ENCODE data around the gene LPGAT1.
A peak's percentile ranks its signal among the peaks of the same experiment; 100 is the strongest.

Gene LPGAT1

DNA sequence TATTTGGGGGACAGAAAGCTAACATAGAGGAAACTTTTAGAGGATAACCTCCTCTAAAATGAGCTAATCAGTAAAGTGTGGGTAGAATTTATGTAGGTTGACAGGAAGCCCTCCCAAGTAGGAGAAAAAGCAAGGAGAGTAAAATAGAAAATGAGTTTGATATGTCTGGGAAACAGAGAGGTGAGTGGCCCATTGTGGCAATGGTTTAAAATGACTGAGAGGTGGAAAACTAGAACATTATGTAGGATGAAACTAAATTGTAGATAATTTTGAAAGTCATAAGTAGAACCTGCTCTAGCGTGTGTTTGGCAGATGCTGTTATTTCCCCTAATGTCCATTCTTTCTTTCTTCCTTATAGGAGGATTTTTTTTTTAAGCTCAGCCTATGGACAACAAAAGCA lies 8.5 kb upstream of the LPGAT1 start:
- H3K4me3 ChIP-seq (ENCODE audit: low read depth, low read length) = no peak overlapping the region
- TF ChIP-seq, protein P1, sequence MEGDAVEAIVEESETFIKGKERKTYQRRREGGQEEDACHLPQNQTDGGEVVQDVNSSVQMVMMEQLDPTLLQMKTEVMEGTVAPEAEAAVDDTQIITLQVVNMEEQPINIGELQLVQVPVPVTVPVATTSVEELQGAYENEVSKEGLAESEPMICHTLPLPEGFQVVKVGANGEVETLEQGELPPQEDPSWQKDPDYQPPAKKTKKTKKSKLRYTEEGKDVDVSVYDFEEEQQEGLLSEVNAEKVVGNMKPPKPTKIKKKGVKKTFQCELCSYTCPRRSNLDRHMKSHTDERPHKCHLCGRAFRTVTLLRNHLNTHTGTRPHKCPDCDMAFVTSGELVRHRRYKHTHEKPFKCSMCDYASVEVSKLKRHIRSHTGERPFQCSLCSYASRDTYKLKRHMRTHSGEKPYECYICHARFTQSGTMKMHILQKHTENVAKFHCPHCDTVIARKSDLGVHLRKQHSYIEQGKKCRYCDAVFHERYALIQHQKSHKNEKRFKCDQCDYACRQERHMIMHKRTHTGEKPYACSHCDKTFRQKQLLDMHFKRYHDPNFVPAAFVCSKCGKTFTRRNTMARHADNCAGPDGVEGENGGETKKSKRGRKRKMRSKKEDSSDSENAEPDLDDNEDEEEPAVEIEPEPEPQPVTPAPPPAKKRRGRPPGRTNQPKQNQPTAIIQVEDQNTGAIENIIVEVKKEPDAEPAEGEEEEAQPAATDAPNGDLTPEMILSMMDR (conservative IDR thresholded peaks at IDR 0.05; ENCODE audit: low read depth, low read length) = no peak
- DNase-seq (ENCODE audit: low read depth) = no peak

DNA sequence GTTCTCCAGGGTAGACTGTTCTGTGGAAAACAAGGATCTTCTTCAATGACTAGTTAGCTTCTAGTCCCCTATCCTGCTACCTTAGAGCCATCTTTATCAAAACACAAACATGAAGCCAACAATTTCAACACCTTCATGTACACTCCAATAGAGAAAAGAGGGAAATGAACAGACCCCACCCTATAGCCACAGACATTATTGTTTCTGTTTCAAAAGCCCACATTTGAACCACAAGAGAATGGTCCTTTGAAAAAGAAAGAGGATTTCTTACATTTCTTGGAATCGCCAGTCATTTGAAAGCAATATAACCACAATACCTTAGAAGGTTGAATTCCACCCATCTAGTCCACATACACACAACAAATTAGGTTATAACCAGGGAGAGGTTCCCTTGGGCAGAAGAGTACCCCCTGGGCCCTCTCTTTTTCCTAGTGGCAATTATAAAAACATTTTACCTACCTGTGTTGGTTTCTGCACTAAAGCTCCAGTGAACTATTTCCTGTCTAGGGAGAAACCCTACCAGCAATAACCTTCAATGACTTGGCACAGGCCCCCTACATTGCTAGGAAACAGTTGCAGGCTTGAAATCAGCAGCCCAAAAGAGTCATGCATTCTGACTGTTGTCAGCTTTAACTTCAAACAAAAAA lies 2.7 kb upstream of the LPGAT1 start:
- TF ChIP-seq, protein P1 (conservative IDR thresholded peaks at IDR 0.05; ENCODE audit: low read depth, low read length) = no peak
- DNase-seq (ENCODE audit: low read depth) = no peak

DNA sequence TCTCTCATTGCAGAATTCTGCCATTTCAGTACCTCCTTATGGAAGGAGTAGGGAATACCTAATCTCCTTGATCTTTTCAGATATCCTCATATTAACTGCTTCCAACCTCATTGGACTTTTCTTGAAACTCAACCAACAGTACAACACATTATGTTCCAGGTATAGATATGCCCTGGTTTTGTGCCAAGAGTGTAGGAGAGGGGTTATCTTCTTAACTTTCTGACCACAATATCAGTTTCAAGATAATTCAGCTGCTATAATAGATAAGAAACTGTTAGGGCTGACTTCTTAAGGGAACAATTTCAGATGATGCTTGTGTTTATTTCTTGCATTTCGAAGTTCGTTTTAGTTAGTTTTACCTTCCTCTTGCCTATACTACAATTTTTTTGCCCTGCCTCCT lies 2.1 kb upstream of the LPGAT1 start:
- H3K4me3 ChIP-seq (ENCODE audit: low read depth, low read length) = no peak overlapping the region
- TF ChIP-seq, protein P1 (conservative IDR thresholded peaks at IDR 0.05; ENCODE audit: low read depth, low read length) = no peak
- DNase-seq (ENCODE audit: low read depth) = no peak

More for the DNA sequence above, 2.7 kb upstream of the LPGAT1 start:
- no peak overlapping the region for H3K4me3 ChIP-seq (ENCODE audit: low read depth, low read length)

DNA sequence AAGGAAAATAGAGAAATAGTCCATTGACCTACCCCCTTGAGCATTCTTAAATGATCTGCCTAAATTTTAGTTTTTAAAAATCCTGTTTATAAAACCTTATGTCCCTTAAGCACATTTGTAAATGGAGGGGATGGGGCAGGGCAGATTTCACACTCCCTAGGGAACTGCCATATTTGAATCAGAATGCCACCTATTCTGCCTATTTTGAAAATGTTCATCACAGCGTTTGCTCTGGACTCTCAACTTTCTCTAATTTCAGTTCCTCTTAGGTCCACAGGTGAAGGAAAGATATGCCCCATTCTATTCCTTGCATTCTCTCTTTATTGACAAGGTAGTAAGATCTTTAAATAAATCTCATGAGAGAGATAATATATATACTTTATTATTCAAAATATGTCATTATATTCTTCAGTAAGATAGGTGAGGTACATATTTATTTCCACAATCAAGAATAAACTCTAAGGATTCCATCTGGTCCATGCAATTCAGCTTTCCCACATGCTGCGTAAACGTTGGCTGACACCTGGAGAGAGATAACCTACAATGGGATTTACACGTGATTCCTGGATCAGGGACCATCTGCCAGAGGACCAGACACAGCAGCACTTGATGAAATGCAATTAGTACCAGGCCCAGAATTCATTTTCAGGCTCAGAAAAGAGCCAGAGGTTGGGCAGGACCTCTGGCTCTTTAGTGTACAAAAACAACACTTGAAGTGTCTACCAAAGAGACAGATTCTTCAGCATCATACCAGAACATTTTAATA lies 1.2 kb upstream of the LPGAT1 start:
- TF ChIP-seq, protein P1 (conservative IDR thresholded peaks at IDR 0.05; ENCODE audit: low read depth, low read length) = no peak

DNA sequence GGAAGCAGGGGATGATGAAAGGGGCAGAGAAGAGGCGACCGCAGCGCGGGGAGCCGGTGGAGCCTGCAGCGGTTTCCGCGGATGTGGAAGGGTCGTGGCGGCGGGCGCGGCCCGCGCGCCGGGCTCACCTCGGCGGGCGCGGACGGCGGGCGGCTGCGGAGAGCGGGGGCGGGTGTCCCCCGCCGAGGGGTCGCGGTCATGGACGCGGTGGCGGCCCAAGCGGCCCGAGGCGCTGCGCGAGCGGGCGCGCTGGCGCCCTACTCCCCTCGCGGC lies 572 bp downstream of the LPGAT1 start:
- DNase-seq (ENCODE audit: low read depth) = no peak
- H3K4me3 ChIP-seq (ENCODE audit: low read depth, low read length) = peak overlapping the region; percentile 67
- TF ChIP-seq, protein P1 (conservative IDR thresholded peaks at IDR 0.05; ENCODE audit: low read depth, low read length) = no peak

More for the DNA sequence above, 1.2 kb upstream of the LPGAT1 start:
- no peak for DNase-seq (ENCODE audit: low read depth)
- H3K4me3 ChIP-seq (ENCODE audit: low read depth, low read length) = no peak overlapping the region

DNA sequence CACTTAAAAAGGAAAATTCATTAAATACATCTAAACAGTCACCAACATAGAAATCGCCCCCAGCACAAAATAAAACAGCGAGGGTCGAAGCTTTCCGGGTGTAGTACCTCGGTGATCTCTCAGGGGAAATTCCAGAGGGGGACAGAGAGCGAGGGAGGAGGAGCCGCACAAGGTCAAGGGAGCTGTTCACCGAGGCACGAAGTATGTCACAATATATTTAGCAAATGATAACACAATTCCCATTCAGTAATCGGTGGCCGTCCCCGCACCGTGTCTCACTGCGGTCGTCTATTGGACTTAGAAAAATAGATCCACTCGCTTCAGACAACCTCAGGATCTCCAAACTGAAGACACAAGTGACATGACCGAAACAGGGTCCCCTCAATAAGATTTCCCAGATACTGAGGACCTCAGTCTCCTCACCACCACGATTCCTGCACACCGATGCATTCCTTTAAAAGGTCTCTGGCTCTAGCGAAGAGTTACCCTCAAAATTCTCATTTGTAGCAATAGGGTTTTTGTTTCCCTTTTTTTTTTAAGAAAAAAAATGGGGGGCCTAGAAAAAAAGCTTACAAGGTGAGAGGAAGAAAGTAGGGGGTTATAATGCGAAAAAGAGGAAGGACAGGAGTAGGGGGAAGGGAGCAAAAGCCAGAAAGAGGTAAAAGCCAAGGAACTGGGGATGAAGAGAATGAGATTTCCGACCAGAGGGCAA lies 1.1 kb downstream of the LPGAT1 start:
- DNase-seq (ENCODE audit: low read depth) = no peak
- TF ChIP-seq, protein P1 (conservative IDR thresholded peaks at IDR 0.05; ENCODE audit: low read depth, low read length) = no peak
- H3K4me3 ChIP-seq (ENCODE audit: low read depth, low read length) = peak overlapping the region; percentile 67

Data from choroid plexus epithelial cell (primary cell).